ENCODE measurements around the gene HOXB2. TPM values are rescaled to one million over a fixed set of nuclear protein-coding genes. Genes with fewer than 3 reads are reported as not detected.

HOXB2 gene
- total and polyA plus RNA-seq, 9 of the 15 experiments (the other 6 are each of a cell fraction or from before 2014, with no cell fraction given) = 2.1 to 97.7 (median 21.2) TPM

DNA sequence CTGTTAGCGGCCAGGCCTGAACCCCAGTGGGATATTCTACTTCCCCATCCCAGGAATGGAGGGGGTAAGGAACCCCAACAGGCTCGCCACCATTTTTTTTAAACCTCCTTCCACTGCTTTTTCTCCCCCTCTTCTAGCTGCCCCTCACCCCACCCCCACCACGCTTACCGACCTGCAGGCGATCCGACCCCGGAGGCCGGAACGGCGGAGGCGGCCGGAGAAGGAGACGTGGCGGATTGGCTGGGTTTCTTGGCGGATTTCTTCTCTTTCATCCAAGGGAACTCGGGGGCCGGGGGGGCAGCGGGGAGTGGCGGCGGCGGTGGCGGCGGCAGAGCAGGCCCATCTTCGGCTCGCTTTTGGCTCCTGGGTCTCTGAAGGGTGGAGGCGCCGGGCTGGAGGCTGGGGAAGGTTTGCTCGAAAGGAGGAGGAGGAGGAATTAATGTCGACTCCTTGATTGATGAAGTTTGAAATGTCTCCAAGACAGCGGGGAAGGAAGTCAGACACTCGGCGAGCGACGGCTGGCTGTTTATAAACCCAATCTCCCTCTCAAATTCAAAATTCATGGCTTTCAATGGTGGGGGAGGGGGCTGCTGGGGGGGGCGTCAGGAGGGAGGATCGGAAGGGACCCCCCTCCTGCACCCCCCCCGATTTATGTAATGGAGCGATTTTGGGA, 424 bp downstream of the HOXB2 start (continued):
- no peak for TF ChIP-seq PTBP1 (IDR thresholded peaks at IDR 0.05; ENCODE audit: low read depth, low read length)
- no peak for TF ChIP-seq RBM22 (IDR thresholded peaks at IDR 0.05; ENCODE audit: low read depth, low read length, poor library complexity, severe bottlenecking)
- TF ChIP-seq MCM7 (IDR thresholded peaks at IDR 0.05) = no peak
- TF ChIP-seq, protein P1, sequence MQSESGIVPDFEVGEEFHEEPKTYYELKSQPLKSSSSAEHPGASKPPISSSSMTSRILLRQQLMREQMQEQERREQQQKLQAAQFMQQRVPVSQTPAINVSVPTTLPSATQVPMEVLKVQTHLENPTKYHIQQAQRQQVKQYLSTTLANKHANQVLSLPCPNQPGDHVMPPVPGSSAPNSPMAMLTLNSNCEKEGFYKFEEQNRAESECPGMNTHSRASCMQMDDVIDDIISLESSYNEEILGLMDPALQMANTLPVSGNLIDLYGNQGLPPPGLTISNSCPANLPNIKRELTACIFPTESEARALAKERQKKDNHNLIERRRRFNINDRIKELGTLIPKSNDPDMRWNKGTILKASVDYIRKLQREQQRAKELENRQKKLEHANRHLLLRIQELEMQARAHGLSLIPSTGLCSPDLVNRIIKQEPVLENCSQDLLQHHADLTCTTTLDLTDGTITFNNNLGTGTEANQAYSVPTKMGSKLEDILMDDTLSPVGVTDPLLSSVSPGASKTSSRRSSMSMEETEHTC (IDR thresholded peaks at IDR 0.05) = no peak
- no peak for TF ChIP-seq TAF15 (IDR thresholded peaks at IDR 0.05; ENCODE audit: low read depth, low read length)
- TF ChIP-seq ZBTB8A (IDR thresholded peaks at IDR 0.05; ENCODE audit: partially characterized antibody) = no peak
- TF ChIP-seq EP300 (IDR thresholded peaks at IDR 0.05; ENCODE audit: low read length) = 0 out of 2 replicates have a peak, but pooled peaks have one; percentile 5
- TF ChIP-seq ARID1B (IDR thresholded peaks at IDR 0.05) = no peak
- no peak for TF ChIP-seq RBM17 (IDR thresholded peaks at IDR 0.05; ENCODE audit: borderline replicate concordance, low read depth, low read length)
- TF ChIP-seq ZNF212 (CRISPR knock-in tag; IDR thresholded peaks at IDR 0.05) = no peak
- TF ChIP-seq THRAP3 (IDR thresholded peaks at IDR 0.05; ENCODE audit: borderline replicate concordance) = no peak
- TF ChIP-seq TSC22D4 (tag; IDR thresholded peaks at IDR 0.05) = no peak
- TF ChIP-seq MEF2D (tag; conservative IDR thresholded peaks at IDR 0.05; ENCODE audit: low read depth) = no peak
- TF ChIP-seq TCF7L2 (IDR thresholded peaks at IDR 0.05; ENCODE audit: low read depth, low read length) = no peak
- no peak for TF ChIP-seq TOE1 (IDR thresholded peaks at IDR 0.05; ENCODE audit: borderline replicate concordance)
- no peak for TF ChIP-seq TOE1 (CRISPR knock-in tag; IDR thresholded peaks at IDR 0.05; ENCODE audit: borderline replicate concordance, low read depth)
- TF ChIP-seq TRIM24 (IDR thresholded peaks at IDR 0.05) = no peak
- TF ChIP-seq, protein P2, sequence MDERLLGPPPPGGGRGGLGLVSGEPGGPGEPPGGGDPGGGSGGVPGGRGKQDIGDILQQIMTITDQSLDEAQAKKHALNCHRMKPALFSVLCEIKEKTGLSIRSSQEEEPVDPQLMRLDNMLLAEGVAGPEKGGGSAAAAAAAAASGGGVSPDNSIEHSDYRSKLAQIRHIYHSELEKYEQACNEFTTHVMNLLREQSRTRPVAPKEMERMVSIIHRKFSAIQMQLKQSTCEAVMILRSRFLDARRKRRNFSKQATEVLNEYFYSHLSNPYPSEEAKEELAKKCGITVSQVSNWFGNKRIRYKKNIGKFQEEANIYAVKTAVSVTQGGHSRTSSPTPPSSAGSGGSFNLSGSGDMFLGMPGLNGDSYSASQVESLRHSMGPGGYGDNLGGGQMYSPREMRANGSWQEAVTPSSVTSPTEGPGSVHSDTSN (CRISPR knock-in tag; IDR thresholded peaks at IDR 0.05; ENCODE audit: low read depth) = no peak
- TF ChIP-seq, protein P2 (tag; conservative IDR thresholded peaks at IDR 0.05; ENCODE audit: low read depth) = peak; percentile 89
- peak; percentile 90; the same call in 1 of the 2 replicates for TF ChIP-seq NFRKB (IDR thresholded peaks at IDR 0.05; ENCODE audit: low read depth)
- TF ChIP-seq ZNF253 (CRISPR knock-in tag; conservative IDR thresholded peaks at IDR 0.05) = no peak
- TF ChIP-seq, protein P3, sequence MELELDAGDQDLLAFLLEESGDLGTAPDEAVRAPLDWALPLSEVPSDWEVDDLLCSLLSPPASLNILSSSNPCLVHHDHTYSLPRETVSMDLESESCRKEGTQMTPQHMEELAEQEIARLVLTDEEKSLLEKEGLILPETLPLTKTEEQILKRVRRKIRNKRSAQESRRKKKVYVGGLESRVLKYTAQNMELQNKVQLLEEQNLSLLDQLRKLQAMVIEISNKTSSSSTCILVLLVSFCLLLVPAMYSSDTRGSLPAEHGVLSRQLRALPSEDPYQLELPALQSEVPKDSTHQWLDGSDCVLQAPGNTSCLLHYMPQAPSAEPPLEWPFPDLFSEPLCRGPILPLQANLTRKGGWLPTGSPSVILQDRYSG (tag; conservative IDR thresholded peaks at IDR 0.05; ENCODE audit: low read depth) = no peak
- TF ChIP-seq, protein P4, sequence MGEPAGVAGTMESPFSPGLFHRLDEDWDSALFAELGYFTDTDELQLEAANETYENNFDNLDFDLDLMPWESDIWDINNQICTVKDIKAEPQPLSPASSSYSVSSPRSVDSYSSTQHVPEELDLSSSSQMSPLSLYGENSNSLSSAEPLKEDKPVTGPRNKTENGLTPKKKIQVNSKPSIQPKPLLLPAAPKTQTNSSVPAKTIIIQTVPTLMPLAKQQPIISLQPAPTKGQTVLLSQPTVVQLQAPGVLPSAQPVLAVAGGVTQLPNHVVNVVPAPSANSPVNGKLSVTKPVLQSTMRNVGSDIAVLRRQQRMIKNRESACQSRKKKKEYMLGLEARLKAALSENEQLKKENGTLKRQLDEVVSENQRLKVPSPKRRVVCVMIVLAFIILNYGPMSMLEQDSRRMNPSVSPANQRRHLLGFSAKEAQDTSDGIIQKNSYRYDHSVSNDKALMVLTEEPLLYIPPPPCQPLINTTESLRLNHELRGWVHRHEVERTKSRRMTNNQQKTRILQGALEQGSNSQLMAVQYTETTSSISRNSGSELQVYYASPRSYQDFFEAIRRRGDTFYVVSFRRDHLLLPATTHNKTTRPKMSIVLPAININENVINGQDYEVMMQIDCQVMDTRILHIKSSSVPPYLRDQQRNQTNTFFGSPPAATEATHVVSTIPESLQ (CRISPR knock-in tag; IDR thresholded peaks at IDR 0.05) = no peak
- no peak for TF ChIP-seq RFX7 (CRISPR knock-in tag; IDR thresholded peaks at IDR 0.05)
